Activated naive CD4-positive, alpha-beta T cell treated with Interleukin-2 at 50 U/mL for 16 hours (primary cell): ENCODE measurements around the gene AMD1.
A peak's percentile ranks its signal among the peaks of the same experiment; 100 is the strongest.
"Not testable (repeated sequence)": the region's sequence is repeated elsewhere in the genome, so short reads cannot be mapped to it uniquely, and the experiment has no call there.

Experiments
- DNase-seq: peaks from one replicate; pipeline ENCODE4 v3.0.0-alpha.2; 2020

Gene AMD1

GRCh38 chr6:110878751-110879522, 4.4 kb downstream of the AMD1 start:
- DNase-seq: peak; percentile 38

- DNase-seq: no peak
Observed at GRCh38 chr6:110880651-110881050, 6.1 kb downstream of the AMD1 start.

- DNase-seq: no peak
Observed at GRCh38 chr6:110881546-110882273, 7.1 kb downstream of the AMD1 start.

GRCh38 chr6:110882274-110882619, 7.7 kb downstream of the AMD1 start:
- DNase-seq: no peak

- no peak for DNase-seq
Observed at GRCh38 chr6:110882824-110883554, 8.4 kb downstream of the AMD1 start.

- DNase-seq: no peak
Observed at GRCh38 chr6:110884321-110884720, 9.7 kb downstream of the AMD1 start.

GRCh38 chr6:110885526-110885925, 10.9 kb downstream of the AMD1 start:
- DNase-seq: no peak

- DNase-seq: no peak
Observed at GRCh38 chr6:110886555-110887167, 12.1 kb downstream of the AMD1 start.

GRCh38 chr6:110890288-110890687, 15.7 kb downstream of the AMD1 start:
- no peak for DNase-seq

- DNase-seq: no peak
Observed at GRCh38 chr6:110895907-110896608, 21.5 kb downstream of the AMD1 start.

- DNase-seq: no peak
Observed at GRCh38 chr6:110897433-110897832, 22.8 kb downstream of the AMD1 start.

- no peak for DNase-seq
Observed at GRCh38 chr6:110898111-110898510, 23.5 kb downstream of the AMD1 start.

- DNase-seq: no peak
Observed at GRCh38 chr6:110900028-110900598, 25.5 kb downstream of the AMD1 start.

GRCh38 chr6:110901601-110902000, 27.0 kb downstream of the AMD1 start:
- not testable (repeated sequence) for DNase-seq

GRCh38 chr6:110902091-110902490, 27.5 kb downstream of the AMD1 start:
- no peak for DNase-seq

GRCh38 chr6:110906273-110906672, 31.7 kb downstream of the AMD1 start:
- not testable (repeated sequence) for DNase-seq

- DNase-seq: no peak
Observed at GRCh38 chr6:110930781-110931180, 56.2 kb downstream of the AMD1 start.

- DNase-seq: no peak
Observed at GRCh38 chr6:110933912-110934311, 59.3 kb downstream of the AMD1 start.

- DNase-seq: no peak
Observed at GRCh38 chr6:110934381-110934898, 59.9 kb downstream of the AMD1 start.

- DNase-seq: no peak
Observed at GRCh38 chr6:110935171-110935570, 60.6 kb downstream of the AMD1 start.

GRCh38 chr6:110938171-110938570, 63.6 kb downstream of the AMD1 start:
- DNase-seq: no peak
